ENCODE data around the gene SLC4A3.
A peak's percentile ranks its signal among the peaks of the same experiment; 100 is the strongest.

Gene SLC4A3

GRCh38 chr2:219638948-219639755 lies 11.7 kb downstream of the SLC4A3 start:
- Histone ChIP-seq H3K9me3 (ENCODE audit: severe bottlenecking) (no peaks in the 10 kb centered on the region), H3K36me3 (peaks cover 3% of the 10 kb centered on the region; the same call in 1 of the 2 replicates), H3K27me3 (ENCODE audit: insufficient read depth, low read depth, severe bottlenecking) (no peaks in the 10 kb centered on the region), H3K4me3 (ENCODE audit: low read depth, low read length) (no peak overlapping the region), H3K27ac (no peak overlapping the region)
- no peak for TF ChIP-seq CTCF (IDR thresholded peaks at IDR 0.05; ENCODE audit: low read depth, low read length)
- no peak for DNase-seq

- no peaks in the 10 kb centered on the region for H3K27me3 ChIP-seq (ENCODE audit: insufficient read depth, low read depth, severe bottlenecking)
- H3K27ac ChIP-seq = no peak overlapping the region
- H3K4me3 ChIP-seq (ENCODE audit: low read depth, low read length) = no peak overlapping the region
- no peak for TF ChIP-seq CTCF (IDR thresholded peaks at IDR 0.05; ENCODE audit: low read depth, low read length)
- DNase-seq = no peak
- H3K9me3 ChIP-seq (ENCODE audit: severe bottlenecking) = no peaks in the 10 kb centered on the region
- peaks cover 3% of the 10 kb centered on the region; the same call in 1 of the 2 replicates for H3K36me3 ChIP-seq
Measured at GRCh38 chr2:219641390-219642068, 14.1 kb downstream of the SLC4A3 start.

GRCh38 chr2:219642069-219642454 lies 14.6 kb downstream of the SLC4A3 start:
- DNase-seq = no peak
- Histone ChIP-seq H3K27ac (no peak overlapping the region), H3K27me3 (ENCODE audit: insufficient read depth, low read depth, severe bottlenecking) (no peaks in the 10 kb centered on the region), H3K36me3 (peaks cover 3% of the 10 kb centered on the region; the same call in 1 of the 2 replicates), H3K4me3 (ENCODE audit: low read depth, low read length) (no peak overlapping the region), H3K9me3 (ENCODE audit: severe bottlenecking) (no peaks in the 10 kb centered on the region)
- no peak for TF ChIP-seq CTCF (IDR thresholded peaks at IDR 0.05; ENCODE audit: low read depth, low read length)

GRCh38 chr2:219642465-219643083 lies 15.1 kb downstream of the SLC4A3 start:
- H3K4me3 ChIP-seq (ENCODE audit: low read depth, low read length) = no peak overlapping the region
- DNase-seq = peak; percentile 96
- no peaks in the 10 kb centered on the region for H3K27me3 ChIP-seq (ENCODE audit: insufficient read depth, low read depth, severe bottlenecking)
- no peaks in the 10 kb centered on the region for H3K9me3 ChIP-seq (ENCODE audit: severe bottlenecking)
- peak; percentile 99 for TF ChIP-seq CTCF (IDR thresholded peaks at IDR 0.05; ENCODE audit: low read depth, low read length)
- no peak overlapping the region for H3K27ac ChIP-seq
- peaks cover 3% of the 10 kb centered on the region; the same call in 1 of the 2 replicates for H3K36me3 ChIP-seq

- Histone ChIP-seq H3K9me3 (ENCODE audit: severe bottlenecking) (no peaks in the 10 kb centered on the region), H3K4me3 (ENCODE audit: low read depth, low read length) (no peak overlapping the region), H3K27me3 (ENCODE audit: insufficient read depth, low read depth, severe bottlenecking) (no peaks in the 10 kb centered on the region), H3K27ac (no peak overlapping the region), H3K36me3 (peaks cover 3% of the 10 kb centered on the region; the same call in 1 of the 2 replicates)
- no peak for DNase-seq
- TF ChIP-seq CTCF (IDR thresholded peaks at IDR 0.05; ENCODE audit: low read depth, low read length) = no peak
Measured at GRCh38 chr2:219643084-219643473, 15.6 kb downstream of the SLC4A3 start.
